ENCODE results near the gene PPP2R3B.

PPP2R3B gene

GRCh38 chrX:292900-293897 lies 93.5 kb downstream of the PPP2R3B start:
- no peak for DNase-seq

DNA sequence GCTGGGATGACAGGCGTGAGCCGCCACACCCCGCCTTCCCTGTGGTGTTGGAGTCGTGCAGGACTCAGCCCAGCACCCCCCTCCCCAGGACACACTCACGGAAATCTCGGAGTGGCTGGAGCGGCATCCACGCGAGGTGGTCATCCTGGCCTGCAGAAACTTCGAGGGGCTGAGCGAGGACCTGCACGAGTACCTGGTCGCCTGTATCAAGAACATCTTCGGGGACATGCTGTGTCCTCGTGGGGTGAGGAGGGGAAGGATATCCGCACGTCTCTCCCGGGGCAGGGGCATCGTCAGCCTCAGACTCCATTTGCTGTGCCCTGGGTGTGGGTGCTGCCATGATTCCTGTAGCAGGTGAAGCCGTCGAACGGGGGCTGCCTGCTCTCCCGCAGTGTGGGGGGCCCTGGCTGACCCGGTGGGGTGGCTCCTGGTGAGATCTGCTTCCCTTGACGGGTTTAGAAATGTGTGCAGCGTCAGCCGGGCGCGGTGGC lies 95.3 kb downstream of the PPP2R3B start:
- no peak for DNase-seq

DNA sequence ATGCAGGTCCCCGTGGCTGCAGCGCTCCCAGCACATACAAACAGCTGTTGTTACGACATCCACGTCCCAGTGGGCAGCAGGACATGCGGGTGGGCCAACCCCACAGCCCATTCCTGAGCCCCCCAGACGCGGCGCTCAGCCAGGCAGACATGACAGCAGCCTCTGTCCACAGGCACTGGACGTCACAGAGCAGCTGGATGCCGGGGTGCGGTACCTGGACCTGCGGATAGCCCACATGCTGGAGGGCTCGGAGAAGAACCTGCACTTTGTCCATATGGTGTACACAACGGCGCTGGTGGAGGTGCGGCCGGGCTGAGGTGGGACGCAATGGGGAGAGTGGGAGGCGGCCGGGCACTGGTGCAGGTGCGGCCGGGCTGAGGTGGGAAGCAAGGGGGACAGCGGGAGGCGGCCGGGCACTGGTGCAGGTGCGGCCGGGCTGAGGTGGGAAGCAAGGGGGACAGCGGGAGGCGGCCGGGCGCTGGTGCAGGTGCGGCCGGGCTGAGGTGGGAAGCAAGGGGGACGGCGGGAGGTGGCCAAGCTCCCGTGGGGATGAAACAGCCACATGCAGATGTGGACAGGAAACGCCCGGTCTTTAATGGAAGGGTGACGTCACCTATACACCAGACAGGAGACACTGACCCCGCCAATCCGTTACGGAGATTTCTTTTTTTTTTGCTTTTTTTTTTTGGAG lies 96.1 kb downstream of the PPP2R3B start:
- no peak for DNase-seq

GRCh38 chrX:288561-288991 lies 98.1 kb downstream of the PPP2R3B start:
- DNase-seq: no peak

GRCh38 chrX:287670-288069 lies 99.0 kb downstream of the PPP2R3B start:
- no peak for DNase-seq

GRCh38 chrX:285076-285677 lies 101.5 kb downstream of the PPP2R3B start:
- no peak for DNase-seq
